Brain microvascular endothelial cell (primary cell): ENCODE results near the gene OR10H1.
"Not testable (repeated sequence)": the region's sequence is repeated elsewhere in the genome, so short reads cannot be mapped to it uniquely, and the experiment has no call there.

Experiments used
- DNase-seq: peaks from one replicate; pipeline ENCODE4 v3.0.0-alpha.2; 2020
- H3K27ac ChIP-seq: fragments of 250-450 bp; sonication (Bioruptor Pico); 2 replicates; pipeline ENCODE4 v1.5.1; 2020; ENCODE audit warnings: mild to moderate bottlenecking, moderate library complexity
- H3K27me3 ChIP-seq: fragments of 250-450 bp; sonication (Bioruptor Pico); replicated peaks from 2 replicates; pipeline ENCODE4 v1.5.1; 2020; ENCODE audit warnings: mild to moderate bottlenecking
- H3K36me3 ChIP-seq: fragments of 250-450 bp; sonication (Bioruptor Pico); replicated peaks from 2 replicates; pipeline ENCODE4 v1.5.1; 2020; ENCODE audit warnings: mild to moderate bottlenecking
- H3K4me3 ChIP-seq: 2 replicates; pipeline ENCODE4 v1.5.1; 2011; ENCODE audit warnings: low read depth, mild to moderate bottlenecking, control low read depth, low read length, moderate library complexity
- CTCF ChIP-seq: IDR thresholded peaks from 2 replicates; pipeline ENCODE4 v1.5.1; 2011; ENCODE audit warnings: low read depth, mild to moderate bottlenecking, moderate library complexity, low read length, control low read depth, inconsistent platforms; ENCODE audit errors: missing control alignments
- in situ Hi-C: cut with HindIII; loops from 2 replicates; pipeline ENCODE4 v1.10.0; 2017; ENCODE audit warnings: low sequenced_read_pairs, low pct_ligation_motif_present

The OR10H1 gene

GRCh38 chr19:15829786-15830185, 14.3 kb upstream of the OR10H1 start:
- no peak for TF ChIP-seq CTCF
- DNase-seq = no peak
- H3K4me3 ChIP-seq = no peak overlapping the region
- in situ Hi-C loops = no loop called here
- no peak overlapping the region for H3K27ac ChIP-seq
- no peaks in the 10 kb centered on the region for H3K36me3 ChIP-seq
- no peaks in the 10 kb centered on the region for H3K27me3 ChIP-seq

GRCh38 chr19:15829306-15829698, 13.8 kb upstream of the OR10H1 start:
- Histone ChIP-seq H3K4me3 (no peak overlapping the region), H3K27me3 (no peaks in the 10 kb centered on the region), H3K36me3 (no peaks in the 10 kb centered on the region), H3K27ac (no peak overlapping the region)
- TF ChIP-seq CTCF = no peak
- in situ Hi-C loops = no loop called here
- no peak for DNase-seq

GRCh38 chr19:15828611-15829305, 13.3 kb upstream of the OR10H1 start:
- DNase-seq, H3K36me3 ChIP-seq, H3K4me3 ChIP-seq, H3K27ac ChIP-seq, in situ Hi-C loops, H3K27me3 ChIP-seq: not testable (repeated sequence)

- no peaks in the 10 kb centered on the region for H3K36me3 ChIP-seq
- H3K27me3 ChIP-seq = no peaks in the 10 kb centered on the region
- DNase-seq = no peak
- no peak overlapping the region for H3K4me3 ChIP-seq
- in situ Hi-C loops = no loop called here
- TF ChIP-seq CTCF = no peak
- H3K27ac ChIP-seq = no peak overlapping the region
Measured at GRCh38 chr19:15828121-15828610, 12.7 kb upstream of the OR10H1 start.

GRCh38 chr19:15825753-15826152, 10.3 kb upstream of the OR10H1 start:
- TF ChIP-seq CTCF = no peak
- no peak overlapping the region for H3K4me3 ChIP-seq
- H3K27me3 ChIP-seq = no peaks in the 10 kb centered on the region
- in situ Hi-C loops = no loop called here
- no peak overlapping the region for H3K27ac ChIP-seq
- H3K36me3 ChIP-seq = no peaks in the 10 kb centered on the region
- DNase-seq = no peak

- Histone ChIP-seq H3K27ac (no peak overlapping the region), H3K27me3 (no peaks in the 10 kb centered on the region), H3K36me3 (no peaks in the 10 kb centered on the region), H3K4me3 (no peak overlapping the region)
- no peak for TF ChIP-seq CTCF
- no peak for DNase-seq
- in situ Hi-C loops = no loop called here
Measured at GRCh38 chr19:15820646-15821045, 5.2 kb upstream of the OR10H1 start.
